Measurements from ENCODE around the gene KRT27. TPM values are rescaled to one million over a fixed set of nuclear protein-coding genes. Genes with fewer than 3 reads are reported as not detected.
A peak's percentile ranks its signal among the peaks of the same experiment; 100 is the strongest.

KRT27 gene
- under 1 TPM in 1 of 4 donors, not detected in 3; 0.03 TPM for polyA plus RNA-seq
- long read RNA-seq, donor 1: 0 reads
- long read RNA-seq, donor 2: 0 reads
- long read RNA-seq, donor 3: 0 reads
- long read RNA-seq, donor 4: 0 reads
- long read RNA-seq, donor 5: 0 reads
- long read RNA-seq, donor 6: 0 reads
- long read RNA-seq, donor 7: 0 reads
- long read RNA-seq, donor 8: 0 reads
- long read RNA-seq, donor 9: 0 reads
- long read RNA-seq, donor 10: 0 reads

GRCh38 chr17:40782450-40782849, at the start of gene KRT27:
TSS of gene KRT27 (minus strand) at chr17:40782550. CDS start at chr17:40782493, 57 bp downstream.
- no peak for FAIRE-seq
- 93 to 97% (median 95%) methylated on average over 4 of the region's 4 CpGs for WGBS, 3 donors
- no peaks in the 10 kb centered on the region for H3K36me3 ChIP-seq (ENCODE audit: control insufficient read depth in 3 of 3, insufficient read depth in 2 of 3, low read depth in 1 of 3, low read length in 3 of 3)

DNA sequence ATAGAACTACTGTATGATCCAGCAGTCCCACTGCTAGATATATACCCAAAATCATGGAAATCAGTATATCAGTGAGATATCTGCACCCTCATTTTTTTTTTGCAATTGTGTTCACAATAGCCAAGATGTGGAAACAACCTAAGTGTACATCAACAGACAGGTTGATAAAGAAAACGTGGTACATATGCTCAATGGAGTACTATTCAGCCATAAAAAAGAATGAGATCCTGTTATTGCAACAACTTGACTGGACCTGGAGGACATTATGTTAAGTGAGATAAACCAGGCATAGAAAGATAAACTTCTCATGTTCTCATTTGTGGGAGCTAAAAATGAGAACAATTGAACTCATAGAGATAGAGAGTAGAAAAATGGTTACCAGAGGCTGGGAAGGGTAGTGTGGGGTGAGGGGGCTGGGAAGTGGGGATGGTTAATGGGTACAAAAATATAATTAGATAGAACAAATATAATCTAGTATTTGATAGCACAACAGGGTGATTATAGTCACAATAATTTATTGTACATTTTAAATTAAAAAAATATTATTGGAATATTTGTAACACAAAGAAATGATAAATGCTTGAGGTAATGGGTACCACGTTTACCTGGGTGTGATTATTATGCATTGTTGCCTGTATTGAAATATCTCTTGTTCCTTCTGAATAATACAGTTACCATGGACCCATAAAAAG, 47.9 kb upstream of the KRT27 start:
- Histone ChIP-seq H3K9me3 (ENCODE audit: control insufficient read depth in 2 of 2, insufficient read depth in 1 of 2, low read depth in 1 of 2, low read length in 1 of 2) (no peaks in the 10 kb centered on the region), H3K4me3 (ENCODE audit: low read depth in 1 of 3, low read length in 3 of 3) (no peak overlapping the region), H3K27ac (ENCODE audit: low read depth in 1 of 3, low read length in 2 of 3) (no peak overlapping the region), H3K36me3 (ENCODE audit: control insufficient read depth in 3 of 3, insufficient read depth in 2 of 3, low read depth in 1 of 3, low read length in 3 of 3) (peaks cover 0 to 7% (median 0%) of the 10 kb centered on the region in 3 donors), H3K4me1 (ENCODE audit: control insufficient read depth in 3 of 3, insufficient read depth in 2 of 3, low read depth in 1 of 3, low read length in 2 of 3) (no peaks in the 10 kb centered on the region), H3K27me3 (ENCODE audit: control insufficient read depth in 3 of 3, insufficient read depth in 3 of 3, low read length in 3 of 3) (no peaks in the 10 kb centered on the region)
- WGBS, 3 donors: 85 to 86% (median 86%) methylated on average over 2 of the region's 2 CpGs
- no peak for FAIRE-seq
- DNase-seq: no peak

More at GRCh38 chr17:40782450-40782849, at the start of gene KRT27:
- no peak for DNase-seq
- no peaks in the 10 kb centered on the region for H3K9me3 ChIP-seq (ENCODE audit: control insufficient read depth in 2 of 2, insufficient read depth in 1 of 2, low read depth in 1 of 2, low read length in 1 of 2)
- no peak within 1 kb of the TSS for H3K4me3 ChIP-seq (ENCODE audit: low read depth in 1 of 3, low read length in 3 of 3)
- peaks cover 0 to 14% (median 7%) of the 10 kb centered on the region in 3 donors for H3K27me3 ChIP-seq (ENCODE audit: control insufficient read depth in 3 of 3, insufficient read depth in 3 of 3, low read length in 3 of 3)
- no peak within 1 kb of the TSS for H3K27ac ChIP-seq (ENCODE audit: low read depth in 1 of 3, low read length in 2 of 3)
- H3K4me1 ChIP-seq (ENCODE audit: control insufficient read depth in 3 of 3, insufficient read depth in 2 of 3, low read depth in 1 of 3, low read length in 2 of 3): no peaks in the 10 kb centered on the region

GRCh38 chr17:40828454-40829044, 46.2 kb upstream of the KRT27 start:
- no peak overlapping the region for H3K4me3 ChIP-seq (ENCODE audit: low read depth in 1 of 3, low read length in 3 of 3)
- no peak overlapping the region for H3K27ac ChIP-seq (ENCODE audit: low read depth in 1 of 3, low read length in 2 of 3)
- WGBS, 3 donors: 86 to 94% (median 88%) methylated on average over 4 of the region's 4 CpGs
- no peaks in the 10 kb centered on the region for H3K9me3 ChIP-seq (ENCODE audit: control insufficient read depth in 2 of 2, insufficient read depth in 1 of 2, low read depth in 1 of 2, low read length in 1 of 2)
- no peaks in the 10 kb centered on the region for H3K4me1 ChIP-seq (ENCODE audit: control insufficient read depth in 3 of 3, insufficient read depth in 2 of 3, low read depth in 1 of 3, low read length in 2 of 3)
- FAIRE-seq (no peak), DNase-seq (no peak)
- no peaks in the 10 kb centered on the region for H3K36me3 ChIP-seq (ENCODE audit: control insufficient read depth in 3 of 3, insufficient read depth in 2 of 3, low read depth in 1 of 3, low read length in 3 of 3)
- H3K27me3 ChIP-seq (ENCODE audit: control insufficient read depth in 3 of 3, insufficient read depth in 3 of 3, low read length in 3 of 3): no peaks in the 10 kb centered on the region

DNA sequence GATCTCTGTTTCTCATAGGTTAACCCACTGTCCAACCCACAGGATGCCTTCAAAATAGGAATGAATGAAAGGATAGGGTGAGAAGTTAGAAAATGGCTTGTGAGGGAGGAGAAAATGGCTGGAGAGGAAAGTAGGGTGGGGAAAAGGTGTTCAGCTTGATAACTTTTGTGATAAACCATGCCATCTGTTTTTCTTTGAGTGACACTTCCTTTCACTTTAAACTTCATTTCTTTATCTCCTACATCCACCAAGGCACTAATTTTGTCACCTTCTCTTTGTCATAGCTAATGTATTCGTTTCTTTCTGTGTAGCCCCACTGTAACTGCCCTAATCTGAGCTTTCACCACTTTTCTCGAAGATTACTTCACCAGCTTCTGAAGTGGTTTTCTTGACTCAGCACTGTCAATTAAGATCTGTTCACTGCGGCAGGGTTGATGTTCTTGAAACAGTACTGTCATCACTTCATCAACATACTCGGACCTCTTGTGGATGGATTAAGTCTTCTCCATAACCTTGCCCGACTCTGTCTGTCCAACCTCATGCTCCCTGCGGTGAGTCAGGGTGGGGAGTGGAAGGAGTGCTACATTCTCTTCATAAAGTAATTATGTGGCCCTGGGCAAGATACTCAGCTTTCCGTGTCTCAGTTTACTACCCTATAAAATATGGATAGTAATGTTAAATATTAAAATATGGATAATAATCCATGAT, 45.5 kb upstream of the KRT27 start:
- no peaks in the 10 kb centered on the region for H3K9me3 ChIP-seq (ENCODE audit: control insufficient read depth in 2 of 2, insufficient read depth in 1 of 2, low read depth in 1 of 2, low read length in 1 of 2)
- WGBS, 3 donors: 71 to 83% (median 77%) methylated on average over 7 of the region's 7 CpGs
- FAIRE-seq (no peak), DNase-seq (no peak)
- no peak overlapping the region for H3K27ac ChIP-seq (ENCODE audit: low read depth in 1 of 3, low read length in 2 of 3)
- H3K36me3 ChIP-seq (ENCODE audit: control insufficient read depth in 3 of 3, insufficient read depth in 2 of 3, low read depth in 1 of 3, low read length in 3 of 3): no peaks in the 10 kb centered on the region
- H3K4me1 ChIP-seq (ENCODE audit: control insufficient read depth in 3 of 3, insufficient read depth in 2 of 3, low read depth in 1 of 3, low read length in 2 of 3): no peaks in the 10 kb centered on the region
- no peaks in the 10 kb centered on the region for H3K27me3 ChIP-seq (ENCODE audit: control insufficient read depth in 3 of 3, insufficient read depth in 3 of 3, low read length in 3 of 3)
- H3K4me3 ChIP-seq (ENCODE audit: low read depth in 1 of 3, low read length in 3 of 3): no peak overlapping the region

DNA sequence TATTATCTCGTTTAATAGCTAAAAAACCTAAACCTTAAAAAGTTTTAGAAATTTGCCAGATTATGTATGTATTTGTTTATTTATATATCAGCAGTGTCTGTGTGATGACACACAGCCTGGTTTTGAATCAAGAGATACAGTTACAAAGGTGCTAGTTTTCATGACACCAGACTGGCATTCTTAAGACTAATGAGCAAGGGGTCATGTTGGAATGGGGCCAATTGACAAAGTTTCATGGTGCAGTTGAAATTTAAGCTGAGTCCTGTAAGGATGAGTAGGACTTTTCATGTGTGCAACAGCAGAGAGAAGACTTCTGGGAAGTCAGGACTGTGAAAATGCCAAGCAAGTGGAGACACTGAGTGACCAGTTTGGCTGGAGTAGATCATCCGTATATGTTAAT, 43.2 kb upstream of the KRT27 start:
- FAIRE-seq (no peak), DNase-seq (no peak)
- no peaks in the 10 kb centered on the region for H3K9me3 ChIP-seq (ENCODE audit: control insufficient read depth in 2 of 2, insufficient read depth in 1 of 2, low read depth in 1 of 2, low read length in 1 of 2)
- H3K27me3 ChIP-seq (ENCODE audit: control insufficient read depth in 3 of 3, insufficient read depth in 3 of 3, low read length in 3 of 3): no peaks in the 10 kb centered on the region
- no peak overlapping the region for H3K27ac ChIP-seq (ENCODE audit: low read depth in 1 of 3, low read length in 2 of 3)
- H3K36me3 ChIP-seq (ENCODE audit: control insufficient read depth in 3 of 3, insufficient read depth in 2 of 3, low read depth in 1 of 3, low read length in 3 of 3): peaks cover 0 to 5% (median 0%) of the 10 kb centered on the region in 3 donors
- H3K4me1 ChIP-seq (ENCODE audit: control insufficient read depth in 3 of 3, insufficient read depth in 2 of 3, low read depth in 1 of 3, low read length in 2 of 3): no peaks in the 10 kb centered on the region
- no peak overlapping the region for H3K4me3 ChIP-seq (ENCODE audit: low read depth in 1 of 3, low read length in 3 of 3)
- WGBS, 3 donors: 90 to 93% (median 90%) methylated on average over 2 of the region's 2 CpGs

- Histone ChIP-seq H3K9me3 (ENCODE audit: control insufficient read depth in 2 of 2, insufficient read depth in 1 of 2, low read depth in 1 of 2, low read length in 1 of 2) (no peaks in the 10 kb centered on the region), H3K4me3 (ENCODE audit: low read depth in 1 of 3, low read length in 3 of 3) (no peak overlapping the region), H3K36me3 (ENCODE audit: control insufficient read depth in 3 of 3, insufficient read depth in 2 of 3, low read depth in 1 of 3, low read length in 3 of 3) (peaks cover 0 to 5% (median 0%) of the 10 kb centered on the region in 3 donors), H3K27me3 (ENCODE audit: control insufficient read depth in 3 of 3, insufficient read depth in 3 of 3, low read length in 3 of 3) (no peaks in the 10 kb centered on the region), H3K4me1 (ENCODE audit: control insufficient read depth in 3 of 3, insufficient read depth in 2 of 3, low read depth in 1 of 3, low read length in 2 of 3) (peaks cover 0 to 4% (median 0%) of the 10 kb centered on the region in 3 donors), H3K27ac (ENCODE audit: low read depth in 1 of 3, low read length in 2 of 3) (no peak overlapping the region)
- WGBS, 3 donors: 90 to 94% (median 91%) methylated on average over 1 of the region's 1 CpG
- FAIRE-seq: no peak
- no peak for DNase-seq
These were observed 41.9 kb upstream of the KRT27 start for GRCh38 chr17:40824015-40824832.

- DNase-seq (peak in 1 of 2 donors; percentile 15), FAIRE-seq (no peak)
- peaks cover 0 to 7% (median 0%) of the 10 kb centered on the region in 3 donors for H3K4me1 ChIP-seq (ENCODE audit: control insufficient read depth in 3 of 3, insufficient read depth in 2 of 3, low read depth in 1 of 3, low read length in 2 of 3)
- H3K9me3 ChIP-seq (ENCODE audit: control insufficient read depth in 2 of 2, insufficient read depth in 1 of 2, low read depth in 1 of 2, low read length in 1 of 2): peaks cover 0 to 2% of the 10 kb centered on the region in 2 donors
- H3K36me3 ChIP-seq (ENCODE audit: control insufficient read depth in 3 of 3, insufficient read depth in 2 of 3, low read depth in 1 of 3, low read length in 3 of 3): peaks cover 0 to 5% (median 2%) of the 10 kb centered on the region in 3 donors
- WGBS, 3 donors: 79 to 91% (median 90%) methylated on average over 7 of the region's 7 CpGs
- H3K27me3 ChIP-seq (ENCODE audit: control insufficient read depth in 3 of 3, insufficient read depth in 3 of 3, low read length in 3 of 3): no peaks in the 10 kb centered on the region
- H3K4me3 ChIP-seq (ENCODE audit: low read depth in 1 of 3, low read length in 3 of 3): no peak within 1 kb of the TSS
- no peak within 1 kb of the TSS for H3K27ac ChIP-seq (ENCODE audit: low read depth in 1 of 3, low read length in 2 of 3)
These were observed 39.9 kb upstream of the KRT27 start, which contains the start of gene KRT10 for GRCh38 chr17:40822132-40822812. TSS of gene KRT10 (minus strand) at chr17:40822614. CDS start at chr17:40822585, 29 bp downstream.

All from small intestine (tissue), 16 donors.